ENCODE data around the gene TNS4.

DNA sequence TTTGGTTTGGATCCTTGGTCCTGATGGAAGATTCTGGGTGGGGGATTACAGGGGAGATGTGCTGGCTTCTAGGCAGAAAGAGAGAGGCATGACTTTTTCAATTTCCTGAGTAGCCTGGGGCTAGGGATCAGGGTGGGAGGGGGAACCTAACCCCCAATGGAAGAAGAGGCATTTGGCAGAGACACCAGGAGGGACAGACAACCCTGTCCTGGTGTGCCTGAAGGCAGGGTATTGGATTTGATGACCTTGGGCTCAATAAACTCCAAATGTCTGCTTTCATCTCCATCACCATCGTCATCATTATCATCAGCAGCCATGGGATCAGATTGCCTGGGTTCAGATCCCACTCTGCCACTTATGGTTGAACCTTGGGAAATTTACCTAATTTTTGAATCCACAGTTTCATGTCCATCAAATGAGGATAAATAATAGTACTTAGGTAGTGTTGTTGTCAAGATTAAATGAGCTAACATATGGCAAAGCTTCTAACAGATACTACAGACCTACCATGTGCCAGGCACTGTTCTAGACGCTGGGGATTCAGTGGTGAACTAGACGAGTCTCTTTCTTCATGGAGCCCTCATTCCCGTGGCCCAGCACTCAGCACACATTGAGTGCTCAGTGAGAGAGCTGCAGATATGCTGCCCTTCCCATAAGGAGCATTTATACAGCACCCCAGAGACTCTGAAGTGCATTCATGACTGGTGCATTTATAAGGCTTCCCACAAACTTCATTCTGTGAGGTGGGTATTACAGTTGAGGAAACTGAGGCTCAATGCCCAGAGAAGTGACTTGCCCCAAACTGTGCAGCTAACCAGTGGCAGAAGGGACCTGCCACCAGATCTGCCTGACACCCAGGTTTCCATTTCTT lies 31.4 kb downstream of the TNS4 start:
- TF ChIP-seq EZH2 (IDR thresholded peaks at IDR 0.05) (no peak), EZH2phosphoT487 (IDR thresholded peaks at IDR 0.05) (no peak)
- TF ChIP-seq, protein P1, sequence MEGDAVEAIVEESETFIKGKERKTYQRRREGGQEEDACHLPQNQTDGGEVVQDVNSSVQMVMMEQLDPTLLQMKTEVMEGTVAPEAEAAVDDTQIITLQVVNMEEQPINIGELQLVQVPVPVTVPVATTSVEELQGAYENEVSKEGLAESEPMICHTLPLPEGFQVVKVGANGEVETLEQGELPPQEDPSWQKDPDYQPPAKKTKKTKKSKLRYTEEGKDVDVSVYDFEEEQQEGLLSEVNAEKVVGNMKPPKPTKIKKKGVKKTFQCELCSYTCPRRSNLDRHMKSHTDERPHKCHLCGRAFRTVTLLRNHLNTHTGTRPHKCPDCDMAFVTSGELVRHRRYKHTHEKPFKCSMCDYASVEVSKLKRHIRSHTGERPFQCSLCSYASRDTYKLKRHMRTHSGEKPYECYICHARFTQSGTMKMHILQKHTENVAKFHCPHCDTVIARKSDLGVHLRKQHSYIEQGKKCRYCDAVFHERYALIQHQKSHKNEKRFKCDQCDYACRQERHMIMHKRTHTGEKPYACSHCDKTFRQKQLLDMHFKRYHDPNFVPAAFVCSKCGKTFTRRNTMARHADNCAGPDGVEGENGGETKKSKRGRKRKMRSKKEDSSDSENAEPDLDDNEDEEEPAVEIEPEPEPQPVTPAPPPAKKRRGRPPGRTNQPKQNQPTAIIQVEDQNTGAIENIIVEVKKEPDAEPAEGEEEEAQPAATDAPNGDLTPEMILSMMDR (IDR thresholded peaks at IDR 0.05) = no peak
